HCT116 (cell line): ENCODE measurements around the gene CIB1. TPM values are rescaled to one million over a fixed set of nuclear protein-coding genes. Genes with fewer than 3 reads are reported as not detected.

ENCODE experiments used
- ATAC-seq: fragments of 200-7000 bp; cut with Tn5 transposase; 2 replicates; pipeline ENCODE4 v1.9.1; 2020; ENCODE audit warnings: mild to moderate bottlenecking, moderate library complexity
- BruUV-seq: library from RNA; stranded (reverse); fragments of 400-500 nt; replicated peaks from 2 replicates; lab custom pipeline; 2021; lab: Mats Ljungman, UMichigan
- CTCF ChIA-PET: fragments of 300-600 bp; sonication (Branson Sonifier 250); formaldehyde crosslinking; loops from one replicate; lab custom pipeline; 2021; ENCODE audit warnings: antibody characterized with exemption; lab: Charles Lee
- POLR2A ChIA-PET: fragments of 300-600, 350-600 bp; sonication (Branson Sonifier 250); formaldehyde crosslinking; loops from one replicate; lab custom pipeline; 2021; ENCODE audit warnings: antibody characterized with exemption; lab: Charles Lee
- RAD21 ChIA-PET, 2 experiments: fragments of 300-600 bp; sonication (Branson Sonifier 250); formaldehyde crosslinking; loops; one replicate each; lab custom pipeline; 2023; ENCODE audit warnings: low total read pairs in 2 of 2; ENCODE audit not compliant: uncharacterized antibody in 2 of 2, unreplicated experiment in 2 of 2, low non-redundant PET in 1 of 2; lab: Charles Lee
- DNase-seq: peaks from one replicate; pipeline ENCODE4 v3.0.0-alpha.2; 2010; ENCODE audit warnings: low read depth, low spot score
- H2AFZ ChIP-seq: fragments of 200-600 bp; shearing (Covaris generic), sonication (generic); 2 replicates; pipeline ENCODE4 v1.6.1; 2017; ENCODE audit warnings: low read depth, mixed run types, mixed read lengths, antibody characterized with exemption, low read length; ENCODE audit not compliant: poor library complexity, severe bottlenecking
- H3K27ac ChIP-seq: 2 replicates; pipeline ENCODE4 v1.5.1; 2012; ENCODE audit warnings: low read depth, low read length
- H3K27me3 ChIP-seq: fragments of 200-600 bp; sonication (generic); 2 replicates; pipeline ENCODE4 v1.6.1; 2016; ENCODE audit warnings: mixed run types, low read length, mixed read lengths; ENCODE audit not compliant: insufficient read depth
- H3K36me3 ChIP-seq, 2 experiments: fragments of 200-500 bp in 1 of 2; fragments of 200-600 bp in 1 of 2; sonication (Bioruptor generic) in 1 of 2; sonication (generic) in 1 of 2; 2 replicates each; pipeline versions ENCODE4 v1.5.1 to v1.6.1; 2014 to 2016; ENCODE audit warnings: low read length in 2 of 2, inconsistent platforms in 1 of 2, mixed read lengths in 1 of 2, mixed run types in 1 of 2; ENCODE audit not compliant: insufficient read depth in 2 of 2, control insufficient read depth in 1 of 2
- H3K4me1 ChIP-seq, 2 experiments: fragments of 200-600 bp in 1 of 2; sonication (generic) in 1 of 2; 2 replicates each; pipeline versions ENCODE4 v1.5.1 to v1.6.1; 2012 to 2017; ENCODE audit warnings: low read length in 2 of 2, inconsistent platforms in 1 of 2, mild to moderate bottlenecking in 1 of 2, mixed read lengths in 1 of 2, mixed run types in 1 of 2, moderate library complexity in 1 of 2; ENCODE audit not compliant: insufficient read depth in 2 of 2, control insufficient read depth in 1 of 2
- H3K4me2 ChIP-seq: fragments of 200-600 bp; sonication (generic); 2 replicates; pipeline ENCODE4 v1.6.1; 2017; ENCODE audit warnings: mixed run types, low read length, mixed read lengths
- H3K4me3 ChIP-seq, 2 experiments: fragments of 200-600 bp in 1 of 2; sonication (generic) in 1 of 2; replicated peaks in 1 of 2; 2 replicates each; pipeline ENCODE4 v1.5.1; 2011 to 2016; ENCODE audit warnings: low read length in 2 of 2, control low read depth in 1 of 2, low read depth in 1 of 2, mild to moderate bottlenecking in 1 of 2, mixed read lengths in 1 of 2, mixed run types in 1 of 2
- H3K79me2 ChIP-seq: fragments of 200-600 bp; sonication (generic); 2 replicates; pipeline ENCODE4 v1.6.1; 2017; ENCODE audit warnings: mild to moderate bottlenecking, mixed run types, low read length, moderate library complexity, mixed read lengths; ENCODE audit not compliant: insufficient read depth
- H3K9ac ChIP-seq: fragments of 200-600 bp; sonication (generic); 2 replicates; pipeline ENCODE4 v1.6.1; 2016; ENCODE audit warnings: low read length, mixed read lengths
- H3K9me2 ChIP-seq: fragments of 200-600 bp; sonication (generic), shearing (Covaris generic); 2 replicates; pipeline ENCODE4 v1.6.1; 2017; ENCODE audit warnings: mixed run types, mild to moderate bottlenecking, moderate library complexity; ENCODE audit not compliant: insufficient read depth
- H3K9me3 ChIP-seq, 2 experiments: fragments of 200-500 bp in 1 of 2; fragments of 200-600 bp in 1 of 2; sonication (Bioruptor generic) in 1 of 2; sonication (generic) in 1 of 2; 2 replicates each; pipeline ENCODE4 v1.6.1; 2014 to 2017; ENCODE audit warnings: low read length in 2 of 2, mixed read lengths in 2 of 2, inconsistent platforms in 1 of 2, low read depth in 1 of 2, mild to moderate bottlenecking in 1 of 2, mixed run types in 1 of 2, moderate library complexity in 1 of 2; ENCODE audit not compliant: control insufficient read depth in 1 of 2, insufficient read depth in 1 of 2
- H4K20me1 ChIP-seq: fragments of 200-600 bp; sonication (generic), shearing (Covaris generic); 2 replicates; pipeline ENCODE4 v1.6.1; 2017; ENCODE audit warnings: mixed run types, mild to moderate bottlenecking, moderate library complexity; ENCODE audit not compliant: insufficient read depth
- ATF3 ChIP-seq: IDR thresholded peaks from 2 replicates; pipeline ENCODE4 v1.6.1; 2012
- CEBPB ChIP-seq: IDR thresholded peaks from 2 replicates; pipeline ENCODE4 v1.6.1; 2012; ENCODE audit warnings: low read depth
- CTCF ChIP-seq, 3 experiments: fragments of 200-600 bp in 1 of 3; sonication (generic) in 1 of 3; IDR thresholded peaks in 2 of 3; conservative IDR thresholded peaks in 1 of 3; 2 replicates each; pipeline ENCODE4 v1.5.1; 2012 to 2017; ENCODE audit warnings: low read depth in 2 of 3, low read length in 2 of 3, antibody characterized with exemption in 1 of 3, borderline replicate concordance in 1 of 3, control low read depth in 1 of 3, mild to moderate bottlenecking in 1 of 3, mixed read lengths in 1 of 3, mixed run types in 1 of 3, moderate library complexity in 1 of 3; ENCODE audit not compliant: insufficient read depth in 1 of 3
- EGR1 ChIP-seq: IDR thresholded peaks from 2 replicates; pipeline ENCODE4 v1.6.1; 2012; ENCODE audit warnings: low read depth
- ELF1 ChIP-seq: IDR thresholded peaks from 2 replicates; pipeline ENCODE4 v1.6.1; 2012; ENCODE audit warnings: low read depth, borderline replicate concordance
- EZH2phosphoT487 ChIP-seq: fragments of 200-600 bp; IDR thresholded peaks from 2 replicates; pipeline ENCODE4 v1.6.1; 2018; ENCODE audit warnings: antibody characterized with exemption, borderline replicate concordance
- FOSL1 ChIP-seq: IDR thresholded peaks from 2 replicates; pipeline ENCODE4 v1.6.1; 2012; ENCODE audit warnings: low read depth
- JUND ChIP-seq: IDR thresholded peaks from 2 replicates; pipeline ENCODE4 v1.6.1; 2012
- MAX ChIP-seq: IDR thresholded peaks from 2 replicates; pipeline ENCODE4 v1.6.1; 2012
- POLR2AphosphoS5 ChIP-seq: IDR thresholded peaks from 2 replicates; pipeline ENCODE4 v1.6.1; 2011; ENCODE audit warnings: mild to moderate bottlenecking, low read depth, low read length, moderate library complexity
- RAD21 ChIP-seq: IDR thresholded peaks from 2 replicates; pipeline ENCODE4 v1.6.1; 2012; ENCODE audit warnings: low read depth, mild to moderate bottlenecking
- REST ChIP-seq: IDR thresholded peaks from 2 replicates; pipeline ENCODE4 v1.6.1; 2012; ENCODE audit warnings: low read depth
- SIN3A ChIP-seq: IDR thresholded peaks from 2 replicates; pipeline ENCODE4 v1.6.1; 2012; ENCODE audit warnings: low read depth
- TCF7L2 ChIP-seq: IDR thresholded peaks from 2 replicates; pipeline ENCODE4 v1.7.0; 2011; ENCODE audit warnings: borderline replicate concordance, inconsistent platforms; ENCODE audit not compliant: insufficient read depth, insufficient read length; ENCODE audit errors: extremely low read depth
- YY1 ChIP-seq: IDR thresholded peaks from 2 replicates; pipeline ENCODE4 v1.6.1; 2011; ENCODE audit warnings: low read length, low read depth, moderate library complexity, mild to moderate bottlenecking; ENCODE audit not compliant: insufficient replicate concordance; ENCODE audit errors: extremely low read depth
- ZBTB33 ChIP-seq: IDR thresholded peaks from 2 replicates; pipeline ENCODE4 v1.6.1; 2011; ENCODE audit warnings: mild to moderate bottlenecking, low read length, moderate library complexity; ENCODE audit not compliant: insufficient replicate concordance; ENCODE audit errors: extremely low read depth
- ZNF274 ChIP-seq: fragments of 200-500 bp; sonication (Bioruptor generic); IDR thresholded peaks from 2 replicates; pipeline ENCODE4 v1.6.1; 2014; ENCODE audit warnings: mild to moderate bottlenecking, low read depth, low read length, inconsistent platforms
- intact Hi-C: fragments of 100-400 bp; cut with micrococcal nuclease; formaldehyde crosslinking; loops from 2 replicates; pipeline ENCODE4 v1.10.0; 2022
- total RNA-seq: library from RNA; stranded (reverse); gene quantifications from one replicate; pipeline ENCODE4 v1.2.1, GENCODE V29; 2021; ENCODE audit not compliant: unreplicated experiment

The CIB1 gene
- total RNA-seq, 1 experiment from 2014 or later: 92.7 TPM

- POLR2A ChIA-PET: interaction anchor here (0.7 kb wide), 2 partner anchors 14 to 561 kb away, joined by 4 read pairs; no protein-coding TSS in a partner anchor
- TF ChIP-seq ZNF274 (no peak), EZH2phosphoT487 (no peak), REST (no peak), SIN3A (no peak; the same call in 1 of the 2 replicates), POLR2AphosphoS5 (no peak), ELF1 (no peak), ATF3 (no peak), CTCF (IDR thresholded peaks at IDR 0.05 in 2 of 3, conservative IDR thresholded peaks at IDR 0.05 in 1 of 3; ENCODE audit: borderline replicate concordance in 1 of 3, insufficient read depth in 1 of 3, low read depth in 2 of 3, low read length in 2 of 3) (no peak), MAX (no peak; the same call in 1 of the 2 replicates), EGR1 (no peak), TCF7L2 (no peak), RAD21 (no peak), ZBTB33 (no peak), YY1 (no peak), JUND (no peak), CEBPB (no peak), FOSL1 (no peak)
- peak overlapping the region; percentile 78 for H3K27ac ChIP-seq
- RAD21 ChIA-PET: no interaction called here
- peak; percentile 47 for ATAC-seq
- no TSS peak for BruUV-seq
- peak overlapping the region; percentile 74 to 96 for H3K4me3 ChIP-seq
- H3K4me2 ChIP-seq: peak overlapping the region; percentile 94
- peaks cover 14 to 28% of the 10 kb centered on the region in 2 experiments for H3K36me3 ChIP-seq
- no peaks in the 10 kb centered on the region for H3K9me3 ChIP-seq
- H4K20me1 ChIP-seq: no peaks in the 10 kb centered on the region
- H3K79me2 ChIP-seq: peaks cover 64% of the 10 kb centered on the region
- no peak overlapping the region for H2AFZ ChIP-seq
- H3K4me1 ChIP-seq: peaks cover 16 to 45% of the 10 kb centered on the region in 2 experiments
- H3K9ac ChIP-seq: peak overlapping the region; percentile 77
- peak; percentile 16 for DNase-seq
- intact Hi-C loops: no loop called here
- H3K27me3 ChIP-seq: no peaks in the 10 kb centered on the region
- H3K9me2 ChIP-seq: no peaks in the 10 kb centered on the region
- CTCF ChIA-PET: no interaction called here
Measured at GRCh38 chr15:90266061-90266431, 32.3 kb upstream of the CIB1 start.
